GM19351 (cell line): Measurements from ENCODE around the gene SLC47A2.
"Not testable (repeated sequence)": the region's sequence is repeated elsewhere in the genome, so short reads cannot be mapped to it uniquely, and the experiment has no call there.

Experiments used
- ATAC-seq: cut with Tn5 transposase; IDR thresholded peaks from one replicate; pipeline ENCODE4 v1.9.1; 2021; ENCODE audit warnings: mild to moderate bottlenecking, moderate library complexity; ENCODE audit not compliant: unreplicated experiment

Gene SLC47A2

DNA sequence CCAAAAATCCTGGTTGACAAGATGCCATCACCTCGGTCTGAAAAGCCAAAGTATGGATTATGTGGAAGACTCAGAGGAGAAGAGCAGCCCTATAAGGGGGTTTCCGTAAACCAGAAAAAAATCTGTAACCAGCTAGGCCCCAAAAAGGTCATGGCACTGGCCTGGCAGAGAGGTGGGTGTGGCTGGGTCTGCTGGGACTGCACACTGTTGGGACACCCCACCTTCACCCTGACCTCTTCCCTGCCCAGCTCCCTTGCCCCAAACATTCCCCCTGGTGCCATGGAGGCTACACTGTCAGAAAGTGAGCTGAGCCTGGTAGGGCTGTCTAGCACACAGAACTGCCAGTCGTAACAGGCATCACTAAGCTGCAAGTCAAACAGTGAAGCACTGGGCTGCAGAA lies 6.5 kb downstream of the SLC47A2 start:
- no peak for ATAC-seq

DNA sequence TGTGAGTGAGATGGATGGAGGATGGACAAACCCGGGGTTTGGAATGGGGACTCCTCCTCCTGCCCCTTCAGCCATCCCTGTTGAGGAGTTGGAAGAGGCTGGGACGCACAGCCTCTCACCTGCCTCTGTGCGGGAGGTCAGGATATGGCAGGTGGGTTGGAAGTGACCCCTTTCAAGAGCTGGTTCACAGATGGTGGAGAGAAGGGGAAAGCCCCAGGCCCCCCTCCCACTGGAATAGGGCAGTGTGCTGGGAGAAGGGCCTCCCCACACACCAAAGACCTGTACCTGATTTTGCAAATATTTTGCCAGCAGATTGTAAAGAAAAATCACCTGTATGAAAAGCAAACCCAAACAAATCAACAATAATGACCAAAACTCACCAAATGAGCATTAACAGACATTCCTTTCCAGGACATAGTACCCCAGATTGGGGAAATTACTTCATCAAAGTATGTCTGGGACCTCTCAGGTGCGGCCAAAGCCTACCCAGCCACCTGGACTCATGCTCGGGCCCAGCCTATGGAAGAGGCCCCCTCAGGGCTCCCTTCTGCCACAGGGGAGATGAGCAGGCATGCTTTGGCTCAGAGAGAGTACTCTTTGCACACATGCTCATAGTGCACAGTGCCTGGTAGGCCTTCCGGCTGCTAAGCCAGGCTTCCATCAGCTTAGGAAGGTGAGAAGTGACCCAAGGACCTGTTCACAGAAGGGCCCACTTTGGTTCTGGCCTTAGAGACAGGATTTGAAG lies 7.8 kb downstream of the SLC47A2 start:
- ATAC-seq: no peak

DNA sequence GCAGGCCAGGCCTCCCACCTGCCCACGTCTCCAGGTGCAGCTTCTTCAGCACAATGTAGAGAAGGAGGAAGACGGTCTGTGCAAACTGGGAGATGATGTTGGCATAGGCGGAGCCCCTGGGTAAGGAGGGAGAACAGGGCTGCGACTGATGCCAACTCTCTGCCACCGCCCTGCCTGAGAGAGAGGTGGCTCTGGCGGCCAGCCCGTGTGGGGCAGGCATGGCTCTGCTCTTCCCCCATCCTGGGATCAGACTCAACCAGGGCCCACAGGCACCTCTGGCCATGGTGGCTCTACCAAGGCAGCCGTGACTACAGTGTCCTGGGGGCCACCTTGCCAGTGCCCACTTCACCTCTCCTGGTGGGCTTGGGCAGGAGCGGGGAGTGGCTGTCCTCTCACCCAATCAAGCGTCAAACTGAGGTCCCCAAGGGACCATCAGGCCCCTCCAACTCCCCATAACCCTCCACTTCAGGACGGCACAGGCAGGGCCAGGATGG lies 8.6 kb downstream of the SLC47A2 start:
- ATAC-seq: no peak

DNA sequence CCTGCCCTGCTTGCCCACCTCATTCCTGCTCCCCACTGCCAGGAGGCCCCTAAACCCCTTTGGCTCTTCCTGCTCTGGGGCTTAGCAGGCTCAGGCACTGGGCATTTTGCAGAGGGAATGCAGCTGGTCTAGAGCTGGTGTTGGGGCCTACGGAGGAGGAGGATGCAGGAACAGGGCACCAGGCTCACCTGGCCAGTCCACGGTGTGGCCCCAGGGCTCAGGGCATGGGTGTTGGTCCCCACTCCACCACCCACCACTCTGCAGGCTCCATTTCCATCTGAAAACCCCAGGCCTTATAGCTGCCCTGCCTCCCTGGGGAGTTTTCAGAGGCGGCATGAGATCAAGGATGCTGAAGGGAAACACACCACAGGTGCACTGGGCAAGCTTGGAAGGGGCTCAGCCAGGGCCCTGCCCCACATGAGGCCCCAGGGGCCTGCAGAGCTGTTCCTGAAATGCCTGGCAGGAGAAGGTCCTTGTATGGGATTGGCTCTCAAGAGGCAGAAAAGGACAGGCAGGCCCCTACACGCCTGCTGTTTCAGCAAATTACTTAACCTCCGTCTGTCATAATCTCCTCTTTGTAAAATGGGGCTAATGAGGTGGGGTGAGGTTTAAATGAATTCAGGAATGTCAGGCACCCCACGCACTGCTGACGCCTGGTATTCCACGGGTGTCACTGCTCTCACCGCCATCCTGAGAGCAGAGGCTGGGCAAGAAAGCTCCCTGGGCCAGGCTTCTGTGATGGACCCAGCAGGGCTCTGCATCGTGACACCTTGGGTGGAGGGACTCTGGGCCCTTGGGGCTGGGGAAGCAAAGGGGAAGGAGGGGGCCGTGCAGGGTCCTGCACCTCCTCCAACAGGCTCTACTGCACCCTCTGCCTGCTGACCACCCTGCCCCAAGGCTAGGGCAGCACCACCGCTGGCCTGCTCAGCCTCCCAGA lies 9.3 kb downstream of the SLC47A2 start:
- ATAC-seq: no peak

DNA sequence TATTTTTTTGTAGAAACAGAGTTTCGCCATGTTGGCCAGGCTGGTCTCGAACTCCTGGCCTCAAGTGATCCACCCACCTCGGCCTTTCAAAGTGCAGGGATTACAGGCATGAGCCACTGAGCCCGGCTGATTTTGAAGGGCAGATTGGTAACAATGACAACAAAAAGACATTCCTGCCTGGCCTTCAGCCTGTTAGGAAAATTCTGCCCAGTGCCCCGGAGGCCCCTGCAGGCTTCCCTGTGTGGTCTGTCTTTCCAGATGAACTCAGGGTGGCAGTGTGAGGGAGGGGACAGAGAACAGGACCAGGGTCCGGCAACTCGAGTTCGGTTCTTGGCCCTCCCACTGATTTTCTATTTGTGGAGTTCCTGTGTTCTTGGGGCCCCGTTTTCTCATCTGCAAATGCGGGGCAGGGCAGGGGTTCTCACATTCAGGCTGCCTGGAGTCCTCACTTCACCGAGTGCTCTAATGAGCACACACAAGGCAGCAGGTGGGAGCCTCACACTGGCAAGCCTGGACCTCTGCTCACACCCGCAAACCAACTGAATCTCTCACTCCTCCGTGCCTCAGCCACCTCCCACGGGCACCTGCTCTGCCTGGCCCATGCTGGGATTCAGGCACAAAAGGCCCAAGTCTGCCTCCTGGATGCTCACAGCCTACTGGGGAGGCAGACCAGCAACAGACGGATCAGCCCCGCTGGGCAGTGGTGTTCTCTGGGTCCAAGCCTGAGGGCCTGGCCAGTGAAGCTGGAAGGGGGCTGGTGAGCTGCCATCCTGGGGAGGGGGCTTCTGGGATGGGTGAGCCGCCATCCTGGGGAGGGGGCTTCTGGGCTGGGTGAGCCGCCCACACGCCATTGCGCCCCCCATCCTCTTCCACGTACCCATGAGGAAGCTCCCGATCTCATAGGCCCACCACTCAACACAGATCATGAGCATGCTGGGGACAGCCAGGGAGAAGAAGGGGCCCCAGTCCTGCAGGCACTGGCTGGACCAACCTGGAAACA lies 10.3 kb downstream of the SLC47A2 start:
- ATAC-seq: no peak

DNA sequence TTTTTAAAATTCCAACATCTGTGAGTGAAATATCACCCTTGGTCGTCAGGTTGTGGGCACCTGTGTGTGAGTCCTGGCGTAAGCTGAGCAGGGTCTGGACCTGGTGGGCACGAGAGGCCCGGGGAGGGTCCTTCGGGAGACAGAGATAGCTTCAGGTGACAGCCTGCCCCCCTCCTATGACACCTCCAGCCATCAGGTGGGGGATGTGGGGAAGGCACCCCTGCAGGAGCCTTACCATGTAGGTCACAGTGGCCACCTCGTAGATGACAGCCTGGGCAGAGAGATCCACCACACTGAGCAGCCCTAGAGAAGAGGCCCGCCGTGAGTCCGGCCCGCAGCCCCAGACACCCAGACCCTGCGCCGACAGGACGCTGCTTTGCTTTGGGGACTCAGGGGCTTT lies 11.2 kb downstream of the SLC47A2 start:
- ATAC-seq: no peak

DNA sequence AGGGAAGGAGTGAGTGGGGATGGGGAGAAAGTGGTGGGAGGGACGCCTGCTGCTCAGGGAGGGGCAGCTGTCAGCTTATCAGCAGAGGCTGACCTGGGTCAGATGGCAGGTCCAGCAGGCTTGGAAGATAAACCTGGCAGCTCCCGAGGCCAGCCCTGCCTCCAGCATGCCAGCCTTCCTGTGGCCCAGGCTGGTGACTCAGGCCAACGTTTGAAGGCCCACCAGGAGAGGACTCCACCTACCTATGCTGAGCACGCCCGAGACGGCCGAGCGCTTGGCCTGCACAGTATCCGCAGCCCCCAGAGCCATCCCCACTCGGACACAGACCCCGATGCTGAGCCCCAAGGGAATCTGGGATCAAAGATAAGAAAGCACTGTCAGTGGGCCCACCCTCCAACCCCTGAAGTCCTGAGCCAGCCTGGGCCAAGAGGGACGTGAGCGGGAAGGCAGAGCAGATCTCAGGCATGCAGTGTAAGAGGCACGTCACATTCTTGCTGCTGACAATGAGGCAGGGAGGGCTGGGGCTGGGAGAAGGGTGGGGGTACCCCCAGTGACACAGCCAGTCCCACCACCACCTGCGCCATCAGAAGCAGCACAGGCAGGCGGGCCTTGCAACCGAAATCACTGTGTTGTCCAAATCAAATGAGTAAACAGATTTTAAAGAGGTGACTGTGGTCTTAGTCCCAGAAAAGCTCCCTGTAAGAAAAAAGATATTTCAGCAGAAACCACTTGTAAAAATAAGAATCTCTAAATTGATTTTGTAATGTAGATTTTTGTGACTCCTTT lies 12.4 kb downstream of the SLC47A2 start:
- ATAC-seq: no peak

DNA sequence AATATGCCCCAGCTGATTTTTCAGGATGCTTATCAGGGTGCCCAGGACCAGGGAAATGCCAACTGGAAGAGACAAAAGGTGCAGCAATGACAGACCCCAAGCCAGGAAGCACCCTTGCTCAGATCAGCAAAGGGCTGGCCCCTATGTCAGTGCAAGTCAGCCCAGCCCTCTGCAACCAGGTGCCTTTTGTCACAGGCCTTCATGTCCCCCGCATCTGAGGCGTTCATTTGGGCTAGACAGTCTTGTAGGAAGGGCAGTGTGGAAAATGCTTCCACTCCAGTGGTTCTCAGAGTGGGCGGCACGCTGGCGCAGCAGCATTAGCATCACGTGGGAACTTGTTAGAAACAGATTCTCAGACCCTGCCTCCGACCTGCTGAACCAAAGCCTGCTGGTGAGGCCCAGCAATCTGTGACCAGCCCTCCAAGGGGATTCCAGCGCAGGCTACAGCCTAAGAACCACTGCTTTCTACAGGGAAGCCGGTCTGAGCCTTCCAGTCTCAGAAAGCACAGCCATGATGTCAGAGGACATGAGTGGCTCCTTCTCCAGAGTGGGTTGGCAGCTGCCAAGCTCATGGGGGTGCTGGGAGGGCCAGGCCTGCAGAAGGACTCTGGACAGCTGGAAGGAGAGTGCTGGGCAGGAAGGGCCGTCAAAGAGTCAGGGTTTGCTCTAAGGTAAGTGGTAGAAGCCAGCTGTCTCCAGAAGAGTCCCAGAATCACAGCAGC lies 13.1 kb downstream of the SLC47A2 start:
- no peak for ATAC-seq

DNA sequence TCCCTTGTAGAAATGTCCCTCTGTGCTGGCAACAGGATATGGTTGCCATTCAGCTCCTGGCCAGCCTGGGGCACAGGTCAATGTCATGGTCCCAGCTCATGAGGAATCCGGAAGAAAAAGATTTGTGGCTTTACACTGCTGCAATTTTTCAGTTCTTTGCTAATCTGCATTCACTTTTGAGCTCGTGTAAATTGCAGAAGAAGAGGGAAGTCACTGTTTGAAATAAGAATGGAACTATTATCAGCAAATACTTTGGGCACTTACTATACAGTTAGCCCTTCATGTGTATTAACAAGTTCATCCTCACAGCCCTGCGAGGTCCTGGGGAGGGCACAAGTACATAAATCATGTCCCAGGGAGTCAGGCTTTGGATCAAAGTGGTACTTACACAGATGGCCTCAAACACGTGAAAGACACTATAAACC lies 14.2 kb downstream of the SLC47A2 start:
- no peak for ATAC-seq

DNA sequence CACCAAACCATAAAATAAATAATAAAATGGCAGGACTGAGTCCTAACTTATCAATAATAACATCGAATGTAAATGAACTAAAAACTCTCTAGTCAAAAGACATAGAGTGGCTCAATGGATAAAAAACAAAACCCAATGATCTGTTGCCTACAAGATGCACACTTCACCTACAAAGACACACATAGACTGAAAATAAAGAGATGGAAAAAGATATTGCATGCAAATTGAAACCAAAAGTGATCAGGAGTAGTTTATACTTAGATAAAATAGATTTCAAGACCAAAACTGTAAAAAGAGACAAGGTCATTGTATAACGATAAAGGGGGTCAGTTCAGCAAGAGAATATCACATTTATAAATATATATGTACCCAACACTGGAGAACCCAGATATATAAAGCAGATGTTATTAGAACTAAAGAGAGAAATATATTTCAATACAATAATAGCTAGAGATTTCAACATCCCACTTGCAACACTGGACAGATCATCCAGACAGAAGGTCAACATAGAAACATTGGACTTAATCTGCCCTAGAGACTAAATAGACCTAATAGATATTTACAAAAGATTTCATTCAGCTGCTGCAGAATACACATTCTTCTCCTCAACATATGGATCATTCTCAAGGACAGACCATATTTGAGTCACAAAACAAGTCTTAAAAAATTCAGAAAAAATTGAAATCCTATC lies 29.8 kb downstream of the SLC47A2 start:
- no peak for ATAC-seq

DNA sequence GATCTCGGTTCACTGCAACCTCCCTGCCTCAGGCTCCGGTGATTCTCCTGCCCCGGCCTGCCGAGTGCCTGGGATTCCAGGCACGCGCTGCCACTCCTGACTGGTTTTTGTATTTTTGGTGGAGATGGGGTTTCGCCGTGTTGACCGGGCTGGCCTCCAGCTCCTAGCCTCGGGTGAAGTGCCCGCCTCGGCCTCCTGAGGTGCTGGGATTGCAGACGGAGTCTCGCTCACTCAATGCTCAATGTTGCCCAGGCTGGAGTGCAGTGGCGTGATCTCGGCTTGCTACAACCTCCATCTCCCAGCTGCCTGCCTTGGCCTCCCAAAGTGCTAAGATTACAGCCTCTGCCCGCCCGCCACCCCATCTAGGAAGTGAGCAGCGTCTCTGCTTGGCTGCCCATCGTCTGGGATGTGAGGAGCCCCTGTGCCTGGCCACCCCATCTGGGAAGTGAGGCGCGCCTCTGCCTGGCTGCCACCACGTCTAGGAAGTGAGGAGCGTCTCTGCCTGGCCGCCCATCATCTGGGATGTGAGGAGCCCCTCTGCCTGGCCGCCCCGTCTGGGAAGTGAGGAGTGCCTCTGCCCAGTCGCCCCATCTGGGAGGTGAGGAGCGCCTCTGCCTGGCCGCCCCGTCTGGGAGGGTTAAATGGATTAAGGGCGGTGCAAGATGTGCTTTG lies 31.3 kb downstream of the SLC47A2 start:
- not testable (repeated sequence) for ATAC-seq

DNA sequence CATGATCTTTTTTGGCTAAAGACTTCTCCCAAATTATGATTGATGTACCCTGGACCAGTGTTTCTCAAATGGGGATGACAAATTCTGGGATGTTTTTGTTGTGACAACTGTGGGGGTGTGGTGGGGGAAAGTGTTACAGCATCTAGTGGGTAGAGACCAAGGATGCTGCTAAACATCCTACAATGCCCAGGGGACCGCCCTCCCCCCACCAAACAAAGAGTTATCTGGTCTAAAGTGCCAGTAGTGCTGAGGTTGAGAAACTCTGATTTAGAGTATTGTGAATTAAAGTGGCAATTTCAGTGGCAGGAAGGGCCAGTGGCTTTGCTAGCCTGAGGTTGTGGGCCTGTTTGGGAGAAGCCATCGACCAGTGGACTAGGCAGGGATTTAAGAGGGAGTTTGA lies 33.3 kb downstream of the SLC47A2 start:
- ATAC-seq: no peak

DNA sequence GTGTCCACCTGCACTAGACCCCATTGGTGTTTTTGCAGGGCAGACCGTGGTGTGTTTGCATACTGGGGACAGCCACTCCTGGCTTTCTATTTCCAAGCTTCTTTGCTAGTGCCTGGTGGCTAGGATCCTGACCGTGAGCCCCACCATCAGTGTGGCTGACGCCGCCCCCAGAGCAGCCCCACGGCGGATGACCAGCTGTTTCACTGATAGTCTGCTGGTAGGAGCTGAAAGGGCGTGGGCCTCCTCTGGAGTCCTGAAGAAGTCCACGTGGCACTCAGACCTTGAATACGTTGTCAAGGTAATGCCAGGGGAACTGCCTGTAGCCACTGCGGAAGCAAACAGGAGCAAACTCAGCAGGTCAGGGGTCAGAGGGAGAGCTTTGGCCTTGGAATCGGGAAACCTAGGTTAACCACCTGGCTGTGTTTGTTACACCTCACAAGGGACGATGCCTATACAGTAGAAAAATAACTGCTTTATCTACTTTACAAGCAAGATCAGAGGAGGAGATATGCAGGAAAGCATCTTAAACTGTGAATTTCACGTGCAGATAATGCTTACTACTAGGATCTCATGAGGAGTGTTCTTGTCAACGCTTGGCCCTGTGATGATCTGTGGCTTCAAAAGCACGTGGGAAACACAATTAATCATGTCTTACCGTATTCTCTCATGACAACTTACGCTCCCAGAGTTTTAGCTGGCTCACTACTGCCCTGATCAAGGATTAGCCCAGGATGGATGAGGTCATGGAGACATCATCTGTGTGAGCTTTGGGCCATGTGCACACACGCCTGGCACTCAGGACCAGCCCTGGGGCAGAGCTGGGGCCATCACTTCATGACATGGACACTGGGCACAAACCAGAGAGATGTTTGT lies 37.6 kb downstream of the SLC47A2 start:
- no peak for ATAC-seq

DNA sequence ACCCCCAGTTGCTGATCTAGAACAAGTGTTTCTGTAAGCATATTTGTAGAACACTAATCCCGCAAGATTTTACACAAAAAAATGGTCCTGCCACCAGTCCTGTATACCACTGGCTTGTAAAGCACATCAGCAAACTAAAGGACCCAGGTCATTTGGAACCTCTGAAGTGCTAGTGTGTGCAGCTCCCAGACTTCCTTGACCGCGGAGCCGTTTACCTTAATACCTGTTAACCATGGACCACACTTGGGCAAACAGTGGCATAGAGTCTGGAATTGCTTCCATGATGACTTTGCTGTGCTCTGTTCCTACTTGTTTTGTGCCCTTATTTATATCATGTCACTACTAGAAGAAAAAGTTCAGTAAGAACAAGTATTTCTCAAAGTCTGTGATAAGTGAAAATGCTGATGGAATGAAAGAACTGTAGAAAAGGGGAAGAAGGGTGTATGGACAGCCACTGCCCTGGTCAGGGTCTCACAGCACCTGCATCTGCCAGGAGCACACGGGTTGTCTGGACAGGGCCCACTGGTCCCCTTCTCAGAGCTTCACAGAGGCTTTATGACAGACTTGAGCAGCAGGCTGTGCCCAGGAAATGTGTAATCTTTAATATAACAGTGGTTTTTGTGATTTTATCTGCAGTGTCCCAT lies 38.5 kb downstream of the SLC47A2 start:
- no peak for ATAC-seq

DNA sequence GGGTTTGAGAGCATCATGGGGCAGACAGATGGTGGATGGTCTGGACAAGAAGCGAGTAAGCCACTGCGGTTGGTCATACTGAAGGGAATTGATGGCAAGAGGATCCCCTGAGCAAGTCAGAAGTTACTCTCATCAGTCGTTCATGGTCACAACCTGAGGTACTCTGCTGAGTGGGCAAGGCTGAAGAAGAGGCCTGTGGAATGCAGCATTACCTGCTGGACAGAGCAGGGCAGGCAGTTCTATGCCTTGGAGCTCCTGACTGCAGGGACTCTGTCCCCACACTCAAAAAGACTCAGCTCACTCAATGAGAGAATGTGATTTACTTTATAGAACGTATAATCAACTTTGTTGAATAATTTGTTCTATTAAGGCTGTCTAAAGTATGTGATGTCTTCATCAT lies 39.5 kb downstream of the SLC47A2 start:
- no peak for ATAC-seq

DNA sequence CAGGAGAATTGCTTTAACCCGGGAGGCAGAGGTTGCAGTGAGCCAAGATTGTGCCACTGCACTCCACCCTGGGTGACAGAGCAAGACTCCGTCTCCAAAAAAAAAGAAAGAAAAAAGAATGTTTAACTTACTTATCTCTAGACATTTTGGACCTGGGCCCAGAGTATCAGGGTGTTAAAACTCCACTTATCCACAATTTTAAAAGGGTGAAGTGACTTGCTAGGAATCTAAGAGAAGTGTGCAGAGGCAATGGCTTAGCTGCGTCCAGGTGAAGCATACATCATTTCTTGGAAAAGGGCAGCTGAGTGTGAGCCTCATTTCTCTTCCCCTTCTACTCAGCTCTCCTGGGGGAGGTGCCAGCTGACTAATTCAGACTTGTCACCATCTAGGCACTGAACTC lies 42.8 kb downstream of the SLC47A2 start:
- ATAC-seq: no peak
